Hepatocyte (in vitro differentiated cells): ENCODE measurements around the gene NKAIN2. TPM values are rescaled to one million over a fixed set of nuclear protein-coding genes. Genes with fewer than 3 reads are reported as not detected.
"Not testable (repeated sequence)": the region's sequence is repeated elsewhere in the genome, so short reads cannot be mapped to it uniquely, and the experiment has no call there.

Source experiments
- DNase-seq: peaks from one replicate; pipeline ENCODE4 v3.0.0-alpha.2; 2016; ENCODE audit warnings: low spot score
- H2AFZ ChIP-seq: fragments of 200-600 bp; sonication (generic); 2 replicates; pipeline ENCODE4 v1.6.0; 2016; ENCODE audit warnings: antibody characterized with exemption, mild to moderate bottlenecking
- H3K27ac ChIP-seq: fragments of 200-600 bp; sonication (generic); 2 replicates; pipeline ENCODE4 v1.5.1; 2016; ENCODE audit warnings: mild to moderate bottlenecking
- H3K27me3 ChIP-seq: fragments of 200-600 bp; sonication (generic); 2 replicates; pipeline ENCODE4 v1.6.1; 2016
- H3K36me3 ChIP-seq: fragments of 200-600 bp; sonication (generic); replicated peaks from 2 replicates; pipeline ENCODE4 v1.5.1; 2016; ENCODE audit warnings: low read depth; ENCODE audit not compliant: insufficient read depth
- H3K4me1 ChIP-seq: fragments of 200-600 bp; sonication (generic); 2 replicates; pipeline ENCODE4 v1.5.1; 2016; ENCODE audit warnings: mild to moderate bottlenecking, moderate library complexity; ENCODE audit not compliant: insufficient read depth
- H3K4me2 ChIP-seq: fragments of 200-600 bp; sonication (generic); 2 replicates; pipeline ENCODE4 v1.6.0; 2016
- H3K4me3 ChIP-seq: fragments of 200-600 bp; sonication (generic); 2 replicates; pipeline ENCODE4 v1.5.1; 2016; ENCODE audit warnings: mild to moderate bottlenecking
- H3K79me2 ChIP-seq: fragments of 200-600 bp; sonication (generic); 2 replicates; pipeline ENCODE4 v1.6.0; 2017; ENCODE audit warnings: mild to moderate bottlenecking
- H3K9me2 ChIP-seq: fragments of 200-600 bp; sonication (generic); replicated peaks from 2 replicates; pipeline ENCODE4 v1.6.0; 2017; ENCODE audit warnings: mild to moderate bottlenecking; ENCODE audit not compliant: insufficient read depth
- H3K9me3 ChIP-seq: fragments of 200-600 bp; sonication (generic); 2 replicates; pipeline ENCODE4 v1.5.1; 2016; ENCODE audit warnings: low read depth, mild to moderate bottlenecking
- H4K20me1 ChIP-seq: fragments of 200-600 bp; sonication (generic); 2 replicates; pipeline ENCODE4 v1.6.0; 2016; ENCODE audit warnings: mild to moderate bottlenecking; ENCODE audit not compliant: insufficient read depth, poor library complexity, severe bottlenecking
- CTCF ChIP-seq: fragments of 200-600 bp; sonication (generic); IDR thresholded peaks from 2 replicates; pipeline ENCODE4 v1.5.1; 2016; ENCODE audit warnings: antibody characterized with exemption, mild to moderate bottlenecking; ENCODE audit not compliant: poor library complexity
- EZH2 ChIP-seq: fragments of 200-600 bp; sonication (generic); IDR thresholded peaks from 2 replicates; pipeline ENCODE4 v1.6.1; 2016; ENCODE audit warnings: antibody characterized with exemption, mild to moderate bottlenecking, borderline replicate concordance
- EZH2phosphoT487 ChIP-seq: fragments of 200-600 bp; sonication (generic); IDR thresholded peaks from one replicate; pipeline ENCODE4 v1.6.1; 2018; ENCODE audit warnings: antibody characterized with exemption, mild to moderate bottlenecking, low read depth, moderate library complexity; ENCODE audit not compliant: unreplicated experiment, severe bottlenecking
- WGBS: methylation state at CpG from one replicate; pipeline ENCODE4 v1.1.6; 2016; ENCODE audit warnings: low lambda C conversion rate; ENCODE audit errors: missing lambda C conversion rate; 5-methylcytosine and 5-hydroxymethylcytosine counted together
- polyA plus RNA-seq: library from polyadenylated mRNA; unstranded; fragments of >200 nt; fragmentation: Nextera tagmentation; extraction: Ambion mirVana; gene quantifications from 2 replicates; pipeline ENCODE4 v1.2.1, GENCODE V29; 2016
- total RNA-seq: library from RNA; depleted of rRNA; stranded (reverse); fragments of >200 nt; gene quantifications from 2 replicates; pipeline ENCODE4 v1.2.3, GENCODE V29; 2014

NKAIN2 gene
- total and polyA plus RNA-seq, 2 experiments from 2014 or later = 0.48 to 2.6 TPM

DNA sequence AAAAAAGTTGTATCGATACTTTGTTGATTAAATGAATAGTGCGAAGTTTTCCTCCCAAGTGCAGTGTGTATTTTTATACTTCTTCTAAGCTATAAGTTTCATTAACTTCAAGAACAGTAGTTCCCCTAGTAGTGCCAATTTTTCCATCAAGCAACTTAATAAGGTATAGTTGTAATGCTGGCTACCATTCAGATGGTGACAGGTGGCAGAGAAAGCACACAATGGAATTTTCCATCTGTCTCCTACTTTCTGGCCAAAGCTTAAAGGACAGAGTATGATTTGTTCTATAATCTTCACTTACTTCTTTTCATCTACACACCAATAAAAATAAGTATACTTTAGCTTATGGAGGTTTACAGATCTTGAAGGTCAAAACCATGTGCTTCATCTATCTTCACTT, 431.1 kb downstream of the NKAIN2 start:
- no peaks in the 10 kb centered on the region for H4K20me1 ChIP-seq
- no peaks in the 10 kb centered on the region for H3K9me3 ChIP-seq
- no peak overlapping the region for H3K27ac ChIP-seq
- H3K79me2 ChIP-seq = no peaks in the 10 kb centered on the region
- H3K27me3 ChIP-seq = no peaks in the 10 kb centered on the region
- no peaks in the 10 kb centered on the region for H3K4me1 ChIP-seq
- H3K36me3 ChIP-seq = no peaks in the 10 kb centered on the region
- H2AFZ ChIP-seq = no peak overlapping the region
- DNase-seq = no peak
- TF ChIP-seq EZH2 (no peak), CTCF (no peak), EZH2phosphoT487 (no peak)
- no peaks in the 10 kb centered on the region for H3K9me2 ChIP-seq
- no peak overlapping the region for H3K4me2 ChIP-seq
- no peak overlapping the region for H3K4me3 ChIP-seq
- 97% methylated on average over 2 of the region's 2 CpGs for WGBS

GRCh38 chr6:124237911-124238310, 434.2 kb downstream of the NKAIN2 start:
- no peak overlapping the region for H2AFZ ChIP-seq
- no peaks in the 10 kb centered on the region for H3K9me2 ChIP-seq
- no peak overlapping the region for H3K27ac ChIP-seq
- H3K9me3 ChIP-seq = no peaks in the 10 kb centered on the region
- TF ChIP-seq EZH2 (no peak), EZH2phosphoT487 (no peak), CTCF (no peak)
- H3K36me3 ChIP-seq = no peaks in the 10 kb centered on the region
- H3K27me3 ChIP-seq = no peaks in the 10 kb centered on the region
- no peaks in the 10 kb centered on the region for H3K4me1 ChIP-seq
- no peak overlapping the region for H3K4me3 ChIP-seq
- DNase-seq = no peak
- H4K20me1 ChIP-seq = no peaks in the 10 kb centered on the region
- WGBS = 99% methylated on average over 3 of the region's 3 CpGs
- no peaks in the 10 kb centered on the region for H3K79me2 ChIP-seq
- no peak overlapping the region for H3K4me2 ChIP-seq

- not testable (repeated sequence) for H3K9me2 ChIP-seq, H3K27ac ChIP-seq, H3K4me1 ChIP-seq, H3K27me3 ChIP-seq, H3K4me3 ChIP-seq, H3K9me3 ChIP-seq, H3K36me3 ChIP-seq, H3K79me2 ChIP-seq, H4K20me1 ChIP-seq, DNase-seq, H2AFZ ChIP-seq, H3K4me2 ChIP-seq
- 74% methylated on average over 2 of the region's 2 CpGs for WGBS
These were observed 434.7 kb downstream of the NKAIN2 start for GRCh38 chr6:124238408-124238807.

- Histone ChIP-seq H3K4me3 (no peak overlapping the region), H3K9me2 (no peaks in the 10 kb centered on the region), H3K36me3 (no peaks in the 10 kb centered on the region), H3K27me3 (no peaks in the 10 kb centered on the region), H2AFZ (no peak overlapping the region), H3K27ac (no peak overlapping the region), H3K4me2 (no peak overlapping the region), H4K20me1 (no peaks in the 10 kb centered on the region), H3K9me3 (no peaks in the 10 kb centered on the region), H3K4me1 (no peaks in the 10 kb centered on the region), H3K79me2 (no peaks in the 10 kb centered on the region)
- TF ChIP-seq EZH2phosphoT487 (no peak), CTCF (no peak), EZH2 (no peak)
- WGBS = 81% methylated on average over 8 of the region's 8 CpGs
- DNase-seq = no peak
These were observed 451.4 kb downstream of the NKAIN2 start for GRCh38 chr6:124254941-124255685.
